ENCODE measurements around the gene MGMT. TPM values are rescaled to one million over a fixed set of nuclear protein-coding genes. Genes with fewer than 3 reads are reported as not detected.

MGMT gene
- total RNA-seq, 2 experiments from 2014 or later: 24.6 to 26.0 TPM

GRCh38 chr10:129464251-129464650 is 2.8 kb upstream of the MGMT start:
- Mint-ChIP-seq H3K4me3 (no peak overlapping the region), H3K9me3 (no peaks in the 10 kb centered on the region), H3K27ac (no peak overlapping the region), H3K27me3 (ENCODE audit: low read depth) (peaks cover 2% of the 10 kb centered on the region), H3K36me3 (ENCODE audit: low read depth) (no peaks in the 10 kb centered on the region), H3K4me1 (ENCODE audit: low read depth) (peaks cover 9% of the 10 kb centered on the region)
- CTCF ChIA-PET: no interaction called here
- no peak for DNase-seq
- intact Hi-C loops (cut with micrococcal nuclease): no loop called here

- no peak for DNase-seq
- Mint-ChIP-seq H3K27ac (no peak overlapping the region), H3K27me3 (ENCODE audit: low read depth) (no peaks in the 10 kb centered on the region), H3K4me3 (peak overlapping the region; percentile 73), H3K9me3 (no peaks in the 10 kb centered on the region), H3K4me1 (ENCODE audit: low read depth) (peaks cover 14% of the 10 kb centered on the region), H3K36me3 (ENCODE audit: low read depth) (peaks cover 5% of the 10 kb centered on the region)
- intact Hi-C loops (cut with micrococcal nuclease): loop anchor here (2.0 to 5.0 kb wide), 3 partner anchors 431 to 711 kb away; partner anchors contain the start of gene EBF3
- CTCF ChIA-PET: no interaction called here
Observed at GRCh38 chr10:129465796-129466702, 992 bp upstream of the MGMT start.

- CTCF ChIA-PET: interaction anchor here (0.9 kb wide), 1 partner anchor 643 kb away, joined by 3 read pairs; the partner anchor contains the start of gene C10orf143
- peak overlapping the region; percentile 70 for H3K27ac Mint-ChIP-seq
- no peaks in the 10 kb centered on the region for H3K9me3 Mint-ChIP-seq
- DNase-seq: peak; percentile 10
- H3K4me1 Mint-ChIP-seq (ENCODE audit: low read depth): peaks cover 14% of the 10 kb centered on the region
- peak overlapping the region; percentile 78 for H3K4me3 Mint-ChIP-seq
- peaks cover 8% of the 10 kb centered on the region for H3K36me3 Mint-ChIP-seq (ENCODE audit: low read depth)
- H3K27me3 Mint-ChIP-seq (ENCODE audit: low read depth): no peaks in the 10 kb centered on the region
- intact Hi-C loops (cut with micrococcal nuclease): loop anchor here (1.0 to 5.0 kb wide), 5 partner anchors 433 to 710 kb away; partner anchors contain the start of genes EBF3 and GLRX3
Observed at GRCh38 chr10:129467359-129468064, 471 bp downstream of the MGMT start.

DNA sequence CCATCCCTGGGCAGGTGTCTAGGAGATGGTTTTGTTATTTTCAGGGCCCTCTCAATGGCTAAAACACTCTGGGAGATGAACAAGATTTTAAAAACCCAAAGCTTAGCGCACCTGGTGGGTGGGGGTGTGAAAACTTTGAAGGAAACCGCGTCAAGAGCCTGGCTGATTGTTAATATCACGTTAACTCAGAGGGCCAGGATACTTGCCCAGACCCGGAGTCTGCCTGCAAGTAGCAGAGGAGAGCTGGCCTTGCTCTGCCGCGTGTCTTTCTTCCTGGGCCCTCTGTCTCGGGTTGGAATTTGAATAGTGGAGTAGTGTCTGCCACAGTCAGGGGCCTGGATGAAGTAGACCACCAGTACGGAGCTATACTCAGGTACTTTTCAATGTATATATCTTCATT is 1.1 kb downstream of the MGMT start:
- Mint-ChIP-seq H3K27ac (no peak overlapping the region), H3K4me3 (peak overlapping the region; percentile 78), H3K27me3 (ENCODE audit: low read depth) (no peaks in the 10 kb centered on the region), H3K4me1 (ENCODE audit: low read depth) (peaks cover 14% of the 10 kb centered on the region), H3K9me3 (no peaks in the 10 kb centered on the region), H3K36me3 (ENCODE audit: low read depth) (peaks cover 8% of the 10 kb centered on the region)
- CTCF ChIA-PET: interaction anchor here (0.9 kb wide), 1 partner anchor 643 kb away, joined by 3 read pairs; the partner anchor contains the start of gene C10orf143
- no peak for DNase-seq
- intact Hi-C loops (cut with micrococcal nuclease): loop anchor here (5.0 kb wide), 2 partner anchors 494 to 709 kb away; partner anchors contain the start of gene EBF3

DNA sequence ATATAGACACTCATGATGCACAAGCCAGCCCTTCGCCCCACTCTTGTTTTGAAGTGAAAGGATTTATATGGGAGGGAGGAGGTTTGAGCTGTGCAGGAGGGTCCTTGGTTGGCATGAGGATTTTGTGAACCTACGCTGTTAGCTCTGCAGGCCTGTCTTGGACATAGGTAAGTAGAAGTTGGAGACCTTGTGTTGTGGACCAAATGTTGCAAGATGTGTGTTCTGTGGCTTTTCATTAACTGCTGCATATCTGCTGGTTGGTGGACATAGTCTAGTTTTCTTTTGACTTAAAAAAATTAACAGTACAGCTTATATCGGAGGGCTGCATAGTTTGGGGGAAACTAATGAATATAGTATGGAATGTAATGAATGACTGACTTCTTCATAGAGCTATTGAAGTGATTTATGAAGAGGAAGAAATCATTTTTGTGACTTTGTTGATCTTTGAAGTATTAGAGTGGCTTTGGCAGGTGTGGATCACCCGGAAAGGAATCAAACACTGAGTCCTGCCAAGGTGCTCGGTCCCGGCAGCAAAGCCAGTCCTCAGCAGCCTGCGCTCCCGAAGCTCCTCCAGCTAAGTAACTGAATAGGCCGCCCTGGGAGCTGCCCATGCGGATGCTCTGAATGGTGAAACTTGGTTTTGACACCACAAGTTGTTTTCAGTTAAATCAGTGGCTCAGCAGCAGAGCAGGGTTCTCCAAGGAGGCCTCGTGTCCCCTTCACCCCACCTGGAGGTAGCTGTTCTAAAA is 3.2 kb downstream of the MGMT start:
- Mint-ChIP-seq H3K9me3 (no peaks in the 10 kb centered on the region), H3K4me3 (no peak overlapping the region), H3K27ac (no peak overlapping the region), H3K36me3 (ENCODE audit: low read depth) (peaks cover 21% of the 10 kb centered on the region), H3K27me3 (ENCODE audit: low read depth) (no peaks in the 10 kb centered on the region), H3K4me1 (ENCODE audit: low read depth) (peaks cover 26% of the 10 kb centered on the region)
- CTCF ChIA-PET: no interaction called here
- intact Hi-C loops (cut with micrococcal nuclease): no loop called here
- no peak for DNase-seq

DNA sequence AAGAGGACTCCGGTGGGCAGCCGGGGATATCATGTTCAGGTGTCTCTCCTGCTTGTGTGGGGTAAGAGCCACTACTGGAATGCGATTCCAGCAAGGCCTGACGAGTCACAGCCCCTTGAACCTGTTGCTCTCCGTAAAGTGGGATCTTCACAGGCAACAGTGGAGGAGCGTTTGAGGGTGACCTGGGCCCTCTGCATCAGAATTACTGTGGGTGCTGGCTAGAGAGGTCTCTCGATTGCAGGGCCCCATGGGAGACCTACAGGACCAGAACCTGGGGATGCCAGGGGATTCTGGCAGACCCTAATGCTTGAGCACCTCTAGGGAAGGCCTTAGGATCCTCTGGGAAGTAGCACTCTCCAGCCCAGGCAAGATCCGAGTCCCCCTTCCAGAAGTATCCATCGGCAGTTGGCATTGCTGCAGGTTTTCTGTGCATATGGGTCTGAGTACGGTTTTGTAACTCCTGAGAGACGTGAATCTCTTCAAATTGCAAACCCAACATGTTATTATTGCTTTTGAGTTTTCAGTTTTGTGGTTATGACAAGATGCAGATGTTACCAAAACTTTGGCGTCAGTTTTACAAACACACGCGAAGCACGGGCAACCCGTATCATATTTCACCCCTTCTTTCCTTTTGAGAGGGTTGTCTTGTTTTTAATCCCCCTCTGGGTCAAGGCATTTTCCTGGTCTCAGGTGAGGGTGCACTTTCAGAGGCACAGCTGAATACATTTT is 4.6 kb downstream of the MGMT start:
- peaks cover 25% of the 10 kb centered on the region for H3K4me1 Mint-ChIP-seq (ENCODE audit: low read depth)
- DNase-seq: no peak
- no peak overlapping the region for H3K4me3 Mint-ChIP-seq
- H3K36me3 Mint-ChIP-seq (ENCODE audit: low read depth): peaks cover 23% of the 10 kb centered on the region
- H3K27ac Mint-ChIP-seq: no peak overlapping the region
- no peaks in the 10 kb centered on the region for H3K9me3 Mint-ChIP-seq
- CTCF ChIA-PET: no interaction called here
- no peaks in the 10 kb centered on the region for H3K27me3 Mint-ChIP-seq (ENCODE audit: low read depth)
- intact Hi-C loops (cut with micrococcal nuclease): no loop called here

DNA sequence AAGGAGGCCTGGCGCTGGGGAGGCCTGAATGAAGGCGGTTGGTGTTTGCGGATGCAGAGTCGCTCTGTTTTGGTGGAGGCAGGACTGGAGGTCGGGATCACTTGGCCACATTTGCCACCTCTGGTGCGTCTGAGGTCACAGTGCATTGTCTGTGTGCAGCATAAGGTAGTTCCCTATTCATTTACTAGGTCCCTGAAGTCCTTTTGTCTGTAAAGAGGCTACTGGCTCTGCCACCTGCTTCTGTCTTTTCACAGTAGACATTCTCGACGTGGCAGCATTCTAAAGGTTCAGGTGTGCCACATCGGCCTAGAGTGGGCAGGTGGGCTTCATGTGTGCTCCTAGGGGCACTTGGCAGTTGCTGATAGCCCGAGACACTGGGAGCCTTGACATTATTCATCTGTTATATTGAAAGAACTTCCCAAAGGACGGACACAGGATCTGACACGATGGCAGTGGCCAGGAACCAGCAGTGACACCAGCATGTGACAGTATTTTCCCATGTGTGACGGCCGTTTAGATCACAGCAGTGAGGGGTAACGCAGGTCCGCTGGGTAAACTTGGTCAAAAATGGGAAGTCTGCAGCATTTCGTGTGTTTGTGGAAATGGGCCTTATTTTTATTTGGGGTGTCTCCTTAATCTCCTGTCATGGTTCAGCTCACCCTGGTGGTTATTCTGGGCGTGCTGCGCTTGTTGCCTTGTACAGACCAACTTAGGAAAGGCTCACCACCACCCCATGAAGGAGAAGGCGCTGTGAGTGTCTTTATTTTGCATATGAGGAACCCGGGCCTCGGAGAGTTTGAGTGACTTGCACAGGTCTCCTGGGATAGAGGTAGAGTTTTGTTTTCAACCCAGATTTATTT is 5.9 kb downstream of the MGMT start:
- H3K27ac Mint-ChIP-seq: no peak overlapping the region
- no peak for DNase-seq
- intact Hi-C loops (cut with micrococcal nuclease): no loop called here
- peaks cover 31% of the 10 kb centered on the region for H3K36me3 Mint-ChIP-seq (ENCODE audit: low read depth)
- CTCF ChIA-PET: no interaction called here
- no peak overlapping the region for H3K4me3 Mint-ChIP-seq
- H3K4me1 Mint-ChIP-seq (ENCODE audit: low read depth): peaks cover 23% of the 10 kb centered on the region
- H3K9me3 Mint-ChIP-seq: no peaks in the 10 kb centered on the region
- H3K27me3 Mint-ChIP-seq (ENCODE audit: low read depth): no peaks in the 10 kb centered on the region

DNA sequence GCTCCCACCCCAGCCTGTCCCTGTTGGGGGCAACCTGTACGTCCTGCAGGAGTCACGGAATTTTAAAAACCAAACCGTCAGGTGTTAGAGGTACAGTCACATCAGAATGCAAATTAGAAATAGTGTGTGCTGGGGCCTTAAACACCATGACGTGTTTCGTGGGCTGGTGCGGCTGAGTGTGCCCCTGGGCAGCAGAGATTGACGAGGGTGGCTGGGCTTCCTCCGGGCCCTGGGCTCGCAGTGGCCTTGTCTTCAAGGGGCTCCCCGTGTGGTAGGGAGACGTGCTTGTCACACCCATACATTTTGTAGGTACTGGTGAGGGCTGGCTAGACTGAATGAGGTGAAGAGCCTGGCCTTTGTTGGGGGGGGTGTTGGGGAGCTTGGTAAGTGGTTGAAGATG is 7.6 kb downstream of the MGMT start:
- no peaks in the 10 kb centered on the region for H3K27me3 Mint-ChIP-seq (ENCODE audit: low read depth)
- peaks cover 20% of the 10 kb centered on the region for H3K4me1 Mint-ChIP-seq (ENCODE audit: low read depth)
- CTCF ChIA-PET: no interaction called here
- H3K9me3 Mint-ChIP-seq: no peaks in the 10 kb centered on the region
- no peak overlapping the region for H3K27ac Mint-ChIP-seq
- intact Hi-C loops (cut with micrococcal nuclease): no loop called here
- peaks cover 36% of the 10 kb centered on the region for H3K36me3 Mint-ChIP-seq (ENCODE audit: low read depth)
- H3K4me3 Mint-ChIP-seq: no peak overlapping the region
- DNase-seq: no peak

GRCh38 chr10:129476431-129476830 is 9.4 kb downstream of the MGMT start:
- H3K27me3 Mint-ChIP-seq (ENCODE audit: low read depth): no peaks in the 10 kb centered on the region
- peaks cover 46% of the 10 kb centered on the region for H3K36me3 Mint-ChIP-seq (ENCODE audit: low read depth)
- H3K27ac Mint-ChIP-seq: no peak overlapping the region
- peaks cover 15% of the 10 kb centered on the region for H3K4me1 Mint-ChIP-seq (ENCODE audit: low read depth)
- intact Hi-C loops (cut with micrococcal nuclease): no loop called here
- H3K9me3 Mint-ChIP-seq: peaks cover 15% of the 10 kb centered on the region
- CTCF ChIA-PET: no interaction called here
- no peak for DNase-seq
- no peak overlapping the region for H3K4me3 Mint-ChIP-seq

DNA sequence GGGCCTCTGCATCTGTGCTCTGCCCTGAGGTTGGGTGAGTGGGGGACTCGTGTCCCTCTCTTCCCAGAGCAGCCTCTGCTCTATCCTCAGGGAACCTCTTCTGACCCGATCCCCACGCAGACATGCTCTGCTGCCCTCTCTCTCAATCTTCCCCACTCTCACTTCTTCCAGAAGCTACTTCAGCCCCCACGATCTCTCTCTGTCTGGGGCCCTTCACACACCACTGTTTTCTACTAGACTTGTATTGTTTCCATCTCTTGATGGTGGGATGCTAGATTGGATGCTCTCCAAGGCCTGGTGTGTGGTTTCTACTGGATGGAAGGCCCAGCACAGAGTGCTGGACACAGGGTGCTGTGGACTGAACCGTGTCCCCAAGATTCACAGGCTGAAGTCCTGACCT is 10.0 kb downstream of the MGMT start:
- Mint-ChIP-seq H3K27ac (no peak overlapping the region), H3K36me3 (ENCODE audit: low read depth) (peaks cover 45% of the 10 kb centered on the region), H3K4me3 (no peak overlapping the region), H3K9me3 (peaks cover 21% of the 10 kb centered on the region), H3K4me1 (ENCODE audit: low read depth) (peaks cover 15% of the 10 kb centered on the region), H3K27me3 (ENCODE audit: low read depth) (no peaks in the 10 kb centered on the region)
- no peak for DNase-seq
- intact Hi-C loops (cut with micrococcal nuclease): no loop called here
- CTCF ChIA-PET: no interaction called here

GRCh38 chr10:129481641-129482040 is 14.6 kb downstream of the MGMT start:
- H3K27ac Mint-ChIP-seq: no peak overlapping the region
- CTCF ChIA-PET: interaction anchor here (0.6 kb wide), 1 partner anchor 414 kb away, joined by 3 read pairs; no protein-coding TSS in a partner anchor

More at GRCh38 chr10:129481641-129482040, 14.6 kb downstream of the MGMT start:
- H3K4me3 Mint-ChIP-seq: no peak overlapping the region
- peaks cover 2% of the 10 kb centered on the region for H3K4me1 Mint-ChIP-seq (ENCODE audit: low read depth)
- intact Hi-C loops (cut with micrococcal nuclease): no loop called here
- no peak for DNase-seq
- peaks cover 45% of the 10 kb centered on the region for H3K9me3 Mint-ChIP-seq
- H3K36me3 Mint-ChIP-seq (ENCODE audit: low read depth): peaks cover 46% of the 10 kb centered on the region
- H3K27me3 Mint-ChIP-seq (ENCODE audit: low read depth): no peaks in the 10 kb centered on the region

Data from activated naive CD4-positive, alpha-beta T cell treated with anti-CD3 and anti-CD28 coated beads for 36 hours (primary cell).